Neural progenitor cell (in vitro differentiated cells): ENCODE measurements around the gene LRRC25. TPM values are rescaled to one million over a fixed set of nuclear protein-coding genes. Genes with fewer than 3 reads are reported as not detected.

Experiments used
- DNase-seq: peaks from one replicate; pipeline ENCODE4 v3.0.0-alpha.2; 2016; ENCODE audit warnings: low spot score
- H2AFZ ChIP-seq: fragments of 200-600 bp; sonication (generic); replicated peaks from 2 replicates; pipeline ENCODE4 v1.6.1; 2016; ENCODE audit warnings: antibody characterized with exemption
- H3F3A ChIP-seq: fragments of 200-600 bp; sonication (generic); 2 replicates; pipeline ENCODE4 v1.6.1; 2016; ENCODE audit warnings: antibody characterized with exemption, low read depth
- H3K27ac ChIP-seq: fragments of 200-600 bp; sonication (generic); 2 replicates; pipeline ENCODE4 v1.5.1; 2016; ENCODE audit warnings: mild to moderate bottlenecking
- H3K27me3 ChIP-seq: fragments of 200-600 bp; sonication (generic); 2 replicates; pipeline ENCODE4 v1.6.1; 2016; ENCODE audit warnings: mild to moderate bottlenecking, moderate library complexity
- H3K36me3 ChIP-seq: fragments of 200-600 bp; sonication (generic); 2 replicates; pipeline ENCODE4 v1.5.1; 2016
- H3K4me1 ChIP-seq: fragments of 200-600 bp; sonication (generic); 2 replicates; pipeline ENCODE4 v1.6.1; 2016; ENCODE audit warnings: mixed run types
- H3K4me2 ChIP-seq: fragments of 200-600 bp; sonication (generic); 2 replicates; pipeline ENCODE4 v1.6.1; 2016
- H3K4me3 ChIP-seq: fragments of 200-600 bp; sonication (generic); 2 replicates; pipeline ENCODE4 v1.5.1; 2016
- H3K79me2 ChIP-seq: fragments of 200-600 bp; sonication (generic); 2 replicates; pipeline ENCODE4 v1.6.1; 2016; ENCODE audit warnings: low read depth
- H3K9ac ChIP-seq: fragments of 200-600 bp; sonication (generic); 2 replicates; pipeline ENCODE4 v1.6.1; 2016
- H3K9me3 ChIP-seq: fragments of 200-600 bp; sonication (generic); 2 replicates; pipeline ENCODE4 v1.5.1; 2016; ENCODE audit warnings: low read depth
- H4K20me1 ChIP-seq: fragments of 200-600 bp; sonication (generic); 2 replicates; pipeline ENCODE4 v1.6.1; 2016; ENCODE audit warnings: low read depth
- H3K27ac Mint-ChIP-seq: 3 replicates; pipeline ENCODE4 v1.8.0; 2021; ENCODE audit warnings: mixed read lengths
- H3K27me3 Mint-ChIP-seq: 2 replicates; pipeline ENCODE4 v1.8.0; 2022; ENCODE audit warnings: low read depth, mild to moderate bottlenecking, inconsistent platforms, moderate library complexity, mixed read lengths; ENCODE audit not compliant: insufficient read depth
- H3K36me3 Mint-ChIP-seq: 3 replicates; pipeline ENCODE4 v1.8.0; 2021; ENCODE audit warnings: mixed read lengths
- H3K4me1 Mint-ChIP-seq: 3 replicates; pipeline ENCODE4 v1.8.0; 2021; ENCODE audit warnings: mixed read lengths
- H3K4me3 Mint-ChIP-seq: 3 replicates; pipeline ENCODE4 v1.8.0; 2021; ENCODE audit warnings: mild to moderate bottlenecking, moderate library complexity, mixed read lengths
- H3K9me3 Mint-ChIP-seq: 3 replicates; pipeline ENCODE4 v1.8.0; 2020; ENCODE audit warnings: mixed read lengths
- EZH2 ChIP-seq: fragments of 200-600 bp; sonication (generic); IDR thresholded peaks from 2 replicates; pipeline ENCODE4 v1.6.1; 2017; ENCODE audit warnings: antibody characterized with exemption, mild to moderate bottlenecking, moderate library complexity
- EZH2phosphoT487 ChIP-seq: fragments of 200-600 bp; sonication (generic); IDR thresholded peaks from 2 replicates; pipeline ENCODE4 v1.6.1; 2017; ENCODE audit warnings: antibody characterized with exemption
- total RNA-seq: library from RNA; depleted of rRNA; stranded (reverse); fragments of >200 nt; gene quantifications from 2 replicates; pipeline ENCODE4 v1.2.3, GENCODE V29; 2015; ENCODE audit warnings: low replicate concordance
- TF ChIP-seq, protein P1 (sequence below): fragments of 200-600 bp; sonication (generic); IDR thresholded peaks from 2 replicates; pipeline ENCODE4 v1.5.1; 2017; ENCODE audit warnings: antibody characterized with exemption, mild to moderate bottlenecking

Gene LRRC25
- total RNA-seq, 1 donor from 2014 or later, result not detected

GRCh38 chr19:18419699-18420460 is 22.5 kb upstream of the LRRC25 start:
- Histone ChIP-seq H3K9me3 (no peaks in the 10 kb centered on the region), H3K27me3 (peaks cover 34% of the 10 kb centered on the region), H3K9ac (no peak overlapping the region), H4K20me1 (peaks cover 44% of the 10 kb centered on the region), H3K4me3 (peak overlapping the region; percentile 56), H3K4me1 (peaks cover 24% of the 10 kb centered on the region), H2AFZ (no peak overlapping the region), H3K4me2 (peak overlapping the region; percentile 88), H3K36me3 (no peaks in the 10 kb centered on the region), H3K79me2 (peaks cover 18% of the 10 kb centered on the region), H3F3A (peaks cover 39% of the 10 kb centered on the region), H3K27ac (no peak overlapping the region)
- TF ChIP-seq EZH2, result no peak
- H3K36me3 Mint-ChIP-seq, result peaks cover 2% of the 10 kb centered on the region
- peak; percentile 62 for DNase-seq
- H3K4me3 Mint-ChIP-seq, result peak overlapping the region; percentile 92
- no peaks in the 10 kb centered on the region for H3K9me3 Mint-ChIP-seq
- no peak overlapping the region for H3K27ac Mint-ChIP-seq
- H3K27me3 Mint-ChIP-seq, result peaks cover 13% of the 10 kb centered on the region
- peaks cover 73% of the 10 kb centered on the region for H3K4me1 Mint-ChIP-seq

DNA sequence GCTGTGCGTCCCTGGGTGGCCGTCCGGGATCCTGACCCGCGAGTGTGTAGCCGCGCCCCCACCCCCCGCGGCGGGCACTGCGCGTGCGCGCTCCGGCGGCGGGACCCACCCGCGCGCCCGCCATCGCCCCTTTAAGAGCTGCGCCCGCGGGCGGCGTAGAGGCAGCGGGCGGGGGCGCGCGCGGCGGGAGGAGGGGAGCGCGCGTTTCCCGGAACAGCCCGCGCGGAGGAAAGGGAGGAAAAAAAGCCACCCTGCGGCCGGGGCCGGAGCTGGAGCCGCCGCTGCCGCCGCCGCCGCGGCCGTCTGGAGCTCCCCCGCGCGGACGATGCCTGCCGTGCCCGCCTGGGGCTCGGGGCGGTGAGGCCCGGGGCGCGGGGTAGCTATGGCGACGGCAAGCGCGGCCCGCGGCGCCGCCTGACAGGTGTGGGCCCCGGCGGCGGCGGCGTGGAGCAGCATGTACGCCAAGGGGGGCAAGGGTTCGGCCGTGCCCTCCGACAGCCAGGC is 21.8 kb upstream of the LRRC25 start, which contains the start of gene SSBP4:
Gene SSBP4, plus strand, starts transcription at position 204 of the 504 bp plus-strand sequence. Its CDS starts 251 bp downstream, at position 455.
- Mint-ChIP-seq H3K9me3 (no peaks in the 10 kb centered on the region), H3K4me3 (peak within 1 kb of the TSS; percentile 92), H3K36me3 (peaks cover 2% of the 10 kb centered on the region), H3K27ac (peak within 1 kb of the TSS; percentile 90), H3K4me1 (peaks cover 74% of the 10 kb centered on the region), H3K27me3 (peaks cover 16% of the 10 kb centered on the region)
- Histone ChIP-seq H3K36me3 (no peaks in the 10 kb centered on the region), H3K27ac (no peak within 1 kb of the TSS), H3K9ac (no peak within 1 kb of the TSS), H3K27me3 (peaks cover 34% of the 10 kb centered on the region), H3K4me2 (peak within 1 kb of the TSS; percentile 88), H3K9me3 (no peaks in the 10 kb centered on the region), H4K20me1 (peaks cover 37% of the 10 kb centered on the region), H3K79me2 (peaks cover 18% of the 10 kb centered on the region), H2AFZ (no peak within 1 kb of the TSS), H3K4me1 (peaks cover 18% of the 10 kb centered on the region), H3F3A (peaks cover 45% of the 10 kb centered on the region), H3K4me3 (peak within 1 kb of the TSS; percentile 56)
- peak; percentile 91 for DNase-seq
- TF ChIP-seq EZH2phosphoT487, result no peak
- TF ChIP-seq, protein P1, sequence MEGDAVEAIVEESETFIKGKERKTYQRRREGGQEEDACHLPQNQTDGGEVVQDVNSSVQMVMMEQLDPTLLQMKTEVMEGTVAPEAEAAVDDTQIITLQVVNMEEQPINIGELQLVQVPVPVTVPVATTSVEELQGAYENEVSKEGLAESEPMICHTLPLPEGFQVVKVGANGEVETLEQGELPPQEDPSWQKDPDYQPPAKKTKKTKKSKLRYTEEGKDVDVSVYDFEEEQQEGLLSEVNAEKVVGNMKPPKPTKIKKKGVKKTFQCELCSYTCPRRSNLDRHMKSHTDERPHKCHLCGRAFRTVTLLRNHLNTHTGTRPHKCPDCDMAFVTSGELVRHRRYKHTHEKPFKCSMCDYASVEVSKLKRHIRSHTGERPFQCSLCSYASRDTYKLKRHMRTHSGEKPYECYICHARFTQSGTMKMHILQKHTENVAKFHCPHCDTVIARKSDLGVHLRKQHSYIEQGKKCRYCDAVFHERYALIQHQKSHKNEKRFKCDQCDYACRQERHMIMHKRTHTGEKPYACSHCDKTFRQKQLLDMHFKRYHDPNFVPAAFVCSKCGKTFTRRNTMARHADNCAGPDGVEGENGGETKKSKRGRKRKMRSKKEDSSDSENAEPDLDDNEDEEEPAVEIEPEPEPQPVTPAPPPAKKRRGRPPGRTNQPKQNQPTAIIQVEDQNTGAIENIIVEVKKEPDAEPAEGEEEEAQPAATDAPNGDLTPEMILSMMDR, result peak; percentile 53

DNA sequence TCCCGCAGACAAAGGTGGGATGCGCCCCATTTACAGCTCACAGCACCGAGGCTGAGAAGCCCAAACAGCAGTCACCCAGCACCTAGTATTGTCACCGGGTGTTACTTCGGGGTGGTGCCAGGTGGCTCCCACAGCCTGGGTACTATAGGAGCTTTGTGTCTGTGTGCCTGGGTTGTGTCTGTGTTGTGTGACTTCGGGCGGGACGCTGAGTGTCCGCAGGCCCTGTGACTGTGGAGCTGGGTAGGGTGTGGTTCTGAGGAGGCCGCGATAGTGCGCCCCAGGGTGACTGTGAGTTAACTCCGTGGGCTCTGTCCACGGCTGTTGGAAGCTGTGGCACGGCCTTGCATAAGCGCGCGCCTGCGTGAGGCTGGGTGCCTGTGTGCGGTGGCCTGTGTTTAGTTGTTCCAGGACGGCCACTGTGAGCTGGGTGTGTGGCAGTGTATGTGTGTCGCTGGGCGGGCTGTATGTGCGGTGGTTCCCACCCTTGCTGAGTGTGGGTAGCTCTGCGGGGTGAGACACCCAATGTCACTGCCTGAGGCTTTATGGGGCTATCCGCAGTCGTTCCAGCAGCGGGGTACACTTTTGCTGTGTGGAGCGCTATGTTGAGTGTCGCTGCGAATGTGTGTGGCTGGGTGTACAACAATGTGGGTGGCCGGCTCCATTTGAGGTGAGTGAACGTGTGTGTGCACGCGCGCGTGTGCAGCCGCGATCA is 21.2 kb upstream of the LRRC25 start:
- Histone ChIP-seq H3K4me2 (peak overlapping the region; percentile 88), H3K4me1 (peaks cover 12% of the 10 kb centered on the region), H3K27ac (no peak overlapping the region), H4K20me1 (peaks cover 31% of the 10 kb centered on the region), H3F3A (peaks cover 45% of the 10 kb centered on the region), H3K4me3 (peak overlapping the region; percentile 56), H3K36me3 (no peaks in the 10 kb centered on the region), H2AFZ (no peak overlapping the region), H3K9ac (no peak overlapping the region), H3K79me2 (peaks cover 18% of the 10 kb centered on the region), H3K9me3 (no peaks in the 10 kb centered on the region), H3K27me3 (peaks cover 34% of the 10 kb centered on the region)
- Mint-ChIP-seq H3K4me1 (peaks cover 71% of the 10 kb centered on the region), H3K36me3 (peaks cover 2% of the 10 kb centered on the region), H3K4me3 (peak overlapping the region; percentile 89), H3K27me3 (peaks cover 20% of the 10 kb centered on the region), H3K9me3 (no peaks in the 10 kb centered on the region), H3K27ac (peak overlapping the region; percentile 90)
- TF ChIP-seq EZH2 (no peak), EZH2phosphoT487 (no peak)
- TF ChIP-seq, protein P1, result no peak
- DNase-seq, result no peak
